H9 (cell line): ENCODE measurements around the gene PRR20G. TPM values are rescaled to one million over a fixed set of nuclear protein-coding genes. Genes with fewer than 3 reads are reported as not detected.

Experiments used
- DNase-seq: peaks from one replicate; pipeline ENCODE4 v3.0.0-alpha.2; 2017
- H2AFZ ChIP-seq: one replicate; pipeline ENCODE4 v1.6.1; 2013; ENCODE audit warnings: mild to moderate bottlenecking, low read length, control low read depth, moderate library complexity
- H2AK5ac ChIP-seq: 2 replicates; pipeline ENCODE4 v1.6.1; 2013; ENCODE audit warnings: low read length, control low read depth, mixed read lengths; ENCODE audit not compliant: insufficient read length
- H2BK120ac ChIP-seq: one replicate; pipeline ENCODE4 v1.6.1; 2013; ENCODE audit warnings: low read depth, mild to moderate bottlenecking, low read length, control low read depth, inconsistent platforms; ENCODE audit not compliant: poor library complexity, severe bottlenecking
- H2BK12ac ChIP-seq: 2 replicates; pipeline ENCODE4 v1.6.1; 2013; ENCODE audit warnings: low read length, control low read depth, mixed read lengths, low read depth; ENCODE audit not compliant: insufficient read length
- H2BK15ac ChIP-seq: 2 replicates; pipeline ENCODE4 v1.6.1; 2013; ENCODE audit warnings: low read depth, low read length, control low read depth
- H2BK20ac ChIP-seq: one replicate; pipeline ENCODE4 v1.6.1; 2013; ENCODE audit warnings: low read depth, mild to moderate bottlenecking, low read length, control low read depth, inconsistent platforms; ENCODE audit not compliant: poor library complexity, severe bottlenecking
- H2BK5ac ChIP-seq: 2 replicates; pipeline ENCODE4 v1.6.1; 2013; ENCODE audit warnings: low read length, control low read depth, mixed read lengths; ENCODE audit not compliant: insufficient read length
- H3K14ac ChIP-seq: 2 replicates; pipeline ENCODE4 v1.6.1; 2013; ENCODE audit warnings: low read length, control low read depth; ENCODE audit not compliant: insufficient read depth
- H3K18ac ChIP-seq: 2 replicates; pipeline ENCODE4 v1.6.1; 2013; ENCODE audit warnings: low read depth, mild to moderate bottlenecking, mixed read lengths, low read length, control low read depth; ENCODE audit not compliant: insufficient read length
- H3K23ac ChIP-seq: 2 replicates; pipeline ENCODE4 v1.6.1; 2013; ENCODE audit warnings: low read length, control low read depth, mixed read lengths, low read depth; ENCODE audit not compliant: insufficient read length
- H3K23me2 ChIP-seq: 2 replicates; pipeline ENCODE4 v1.6.1; 2013; ENCODE audit warnings: low read depth, mild to moderate bottlenecking, mixed read lengths, low read length, control low read depth; ENCODE audit not compliant: insufficient read length, poor library complexity, severe bottlenecking
- H3K27ac ChIP-seq: 2 replicates; pipeline ENCODE4 v1.5.1; 2013; ENCODE audit warnings: low read length, control low read depth, mixed read lengths, low read depth; ENCODE audit not compliant: insufficient read length
- H3K27me3 ChIP-seq: 2 replicates; pipeline ENCODE4 v1.6.1; 2013; ENCODE audit warnings: low read length, control low read depth, inconsistent platforms; ENCODE audit not compliant: insufficient read depth
- H3K4ac ChIP-seq: 2 replicates; pipeline ENCODE4 v1.6.1; 2013; ENCODE audit warnings: low read depth, mild to moderate bottlenecking, control low read depth, inconsistent platforms, low read length, moderate library complexity
- H3K4me1 ChIP-seq: 2 replicates; pipeline ENCODE4 v1.6.1; 2013; ENCODE audit warnings: low read length, control low read depth, inconsistent platforms; ENCODE audit not compliant: insufficient read depth
- H3K4me2 ChIP-seq: 2 replicates; pipeline ENCODE4 v1.6.1; 2013; ENCODE audit warnings: low read length, control low read depth, mixed read lengths; ENCODE audit not compliant: insufficient read length, insufficient read depth
- H3K56ac ChIP-seq: 2 replicates; pipeline ENCODE4 v1.6.1; 2013; ENCODE audit warnings: low read depth, mild to moderate bottlenecking, mixed read lengths, low read length, control low read depth; ENCODE audit not compliant: insufficient read length
- H3K79me1 ChIP-seq: 2 replicates; pipeline ENCODE4 v1.6.1; 2013; ENCODE audit warnings: low read depth, mild to moderate bottlenecking, moderate library complexity, low read length, control low read depth, inconsistent platforms; ENCODE audit not compliant: insufficient read depth, poor library complexity, severe bottlenecking
- H3K79me2 ChIP-seq: 2 replicates; pipeline ENCODE4 v1.6.1; 2013; ENCODE audit warnings: low read length, control low read depth, inconsistent platforms; ENCODE audit not compliant: insufficient read depth
- H3K9ac ChIP-seq: 2 replicates; pipeline ENCODE4 v1.6.1; 2013; ENCODE audit warnings: low read length, control low read depth, mixed read lengths; ENCODE audit not compliant: insufficient read length; ENCODE audit errors: extremely low read depth
- H3K9me3 ChIP-seq: one replicate; pipeline ENCODE4 v1.6.1; 2013; ENCODE audit warnings: low read depth, low read length, inconsistent platforms; ENCODE audit not compliant: control insufficient read depth
- H3T11ph ChIP-seq: one replicate; pipeline ENCODE4 v1.6.1; 2013; ENCODE audit warnings: mild to moderate bottlenecking, low read length, control low read depth, inconsistent platforms
- H4K20me1 ChIP-seq: one replicate; pipeline ENCODE4 v1.6.1; 2013; ENCODE audit not compliant: control insufficient read depth, insufficient read length, insufficient read depth
- H4K5ac ChIP-seq: 2 replicates; pipeline ENCODE4 v1.6.1; 2013; ENCODE audit warnings: low read depth, mild to moderate bottlenecking, mixed read lengths, low read length, control low read depth; ENCODE audit not compliant: insufficient read length
- H4K8ac ChIP-seq: replicated peaks from 2 replicates; pipeline ENCODE4 v1.6.1; 2013; ENCODE audit warnings: low read length, control low read depth, mixed read lengths, low read depth; ENCODE audit not compliant: insufficient read length
- H4K91ac ChIP-seq: 2 replicates; pipeline ENCODE4 v1.6.1; 2013; ENCODE audit warnings: low read depth, mild to moderate bottlenecking, moderate library complexity, mixed read lengths, low read length, control low read depth; ENCODE audit not compliant: insufficient read length
- H3K27ac Mint-ChIP-seq, 3 experiments: 2 replicates in 2 of 3; 3 replicates in 1 of 3; pipeline ENCODE4 v1.8.0; 2020 to 2021; ENCODE audit warnings: mixed read lengths in 3 of 3, mild to moderate bottlenecking in 1 of 3, moderate library complexity in 1 of 3
- H3K27me3 Mint-ChIP-seq: 2 replicates; pipeline ENCODE4 v1.8.0; 2021; ENCODE audit warnings: low read depth, mild to moderate bottlenecking, moderate library complexity, mixed read lengths
- H3K36me3 Mint-ChIP-seq, 3 experiments: 2 replicates in 2 of 3; 3 replicates in 1 of 3; pipeline ENCODE4 v1.8.0; 2020 to 2021; ENCODE audit warnings: low read depth in 3 of 3, mixed read lengths in 3 of 3; ENCODE audit not compliant: insufficient read depth in 1 of 3
- H3K4me1 Mint-ChIP-seq, 2 experiments: 2 replicates each; pipeline ENCODE4 v1.8.0; 2020; ENCODE audit warnings: mixed read lengths in 2 of 2
- H3K4me3 Mint-ChIP-seq, 2 experiments: 2 replicates in 1 of 2; 3 replicates in 1 of 2; pipeline ENCODE4 v1.8.0; 2020 to 2021; ENCODE audit warnings: mild to moderate bottlenecking in 2 of 2, mixed read lengths in 2 of 2, moderate library complexity in 1 of 2
- H3K9me3 Mint-ChIP-seq, 2 experiments: 2 replicates in 1 of 2; 3 replicates in 1 of 2; pipeline ENCODE4 v1.8.0; 2020; ENCODE audit warnings: mild to moderate bottlenecking in 2 of 2, mixed read lengths in 2 of 2, moderate library complexity in 1 of 2
- CTCF ChIP-seq: fragments of 200-600 bp; sonication (generic); conservative IDR thresholded peaks from 3 replicates; pipeline ENCODE4 v1.8.0; 2021; ENCODE audit warnings: antibody characterized with exemption, mild to moderate bottlenecking
- WGBS: extraction: QIAGEN DNeasy Blood & Tissue Kit; methylation state at CpG from one replicate; pipeline ENCODE4 v1.1.7; 2013; ENCODE audit warnings: missing lambda C conversion rate, low lambda C conversion rate, mixed read lengths; ENCODE audit not compliant: insufficient read length; ENCODE audit errors: extremely low coverage; 5-methylcytosine and 5-hydroxymethylcytosine counted together
- total RNA-seq: library from RNA; stranded (reverse); gene quantifications from 2 replicates; pipeline ENCODE4 v1.2.1, GENCODE V29; 2021

Gene PRR20G
- total RNA-seq, 1 experiment from 2014 or later, result 0.35 TPM

- no peak overlapping the region for H4K5ac ChIP-seq
- no peak overlapping the region for H2BK5ac ChIP-seq
- H3K4me1 Mint-ChIP-seq, result no peaks in the 10 kb centered on the region
- no peak overlapping the region for H2BK15ac ChIP-seq
- no peak overlapping the region for H3K27ac ChIP-seq
- no peak overlapping the region for H3K14ac ChIP-seq
- H2BK20ac ChIP-seq, result no peak overlapping the region
- DNase-seq, result no peak
- no peaks in the 10 kb centered on the region for H4K20me1 ChIP-seq
- H3K4ac ChIP-seq, result no peak overlapping the region
- H3K27ac Mint-ChIP-seq, result no peak overlapping the region
- H4K8ac ChIP-seq, result no peak overlapping the region
- H3K4me2 ChIP-seq, result no peak overlapping the region
- WGBS, result no CpG with 5 or more reads among the region's 3 CpGs
- H3K4me3 Mint-ChIP-seq, result no peak overlapping the region
- no peaks in the 10 kb centered on the region for H3K79me2 ChIP-seq
- H2BK12ac ChIP-seq, result no peak overlapping the region
- no peak overlapping the region for H2AK5ac ChIP-seq
- no peak overlapping the region for H2AFZ ChIP-seq
- TF ChIP-seq CTCF, result no peak
- H3K9me3 Mint-ChIP-seq, result peaks cover 5 to 10% of the 10 kb centered on the region in 2 experiments
- H3T11ph ChIP-seq, result no peak overlapping the region
- H3K4me1 ChIP-seq, result no peaks in the 10 kb centered on the region
- no peak overlapping the region for H4K91ac ChIP-seq
- H2BK120ac ChIP-seq, result no peak overlapping the region
- peaks cover 4% of the 10 kb centered on the region for H3K27me3 Mint-ChIP-seq
- no peaks in the 10 kb centered on the region for H3K9me3 ChIP-seq
- no peak overlapping the region for H3K56ac ChIP-seq
- H3K9ac ChIP-seq, result no peak overlapping the region
- H3K23ac ChIP-seq, result no peak overlapping the region
- no peaks in the 10 kb centered on the region for H3K23me2 ChIP-seq
- no peaks in the 10 kb centered on the region for H3K79me1 ChIP-seq
- H3K27me3 ChIP-seq, result no peaks in the 10 kb centered on the region
- H3K18ac ChIP-seq, result no peak overlapping the region
- H3K36me3 Mint-ChIP-seq, result peaks cover 0 to 3% (median 0%) of the 10 kb centered on the region in 3 experiments; a peak in 1 of 7 replicates
Measured at GRCh38 chr3:127235706-127236105, 52.1 kb downstream of the PRR20G start.
